Spleen (tissue), 7 donors: ENCODE measurements around the gene APBB2.

Experiments used
- POLR2A ChIP-seq, 3 donors: fragments of 450-650 bp; IDR thresholded peaks; one replicate each; pipeline ENCODE4 v1.5.1; 2017; ENCODE audit warnings: antibody characterized with exemption in 3 of 3, mild to moderate bottlenecking in 1 of 3
- TF ChIP-seq, protein P1 (sequence below), 11 experiments: fragments of 200-600 bp in 7 of 11; fragments of 450-650 bp in 4 of 11; sonication (generic) in 4 of 11; IDR thresholded peaks in 8 of 11; conservative IDR thresholded peaks in 3 of 11; 1 replicate in 7 of 11; 2 replicates in 4 of 11; pipeline versions ENCODE4 v1.4.0 to v1.8.0; 2016 to 2021; ENCODE audit warnings: antibody characterized with exemption in 11 of 11, inconsistent platforms in 4 of 11, mild to moderate bottlenecking in 1 of 11
- donor health status: DM: no; HTN: no; CAD: no; lungs with moderate emphysema.
- donor health status: DM: no; HTN: no; CAD: no.
- donor health status: DM: no; HTN: no; CAD: no.

- TF ChIP-seq, protein P1, sequence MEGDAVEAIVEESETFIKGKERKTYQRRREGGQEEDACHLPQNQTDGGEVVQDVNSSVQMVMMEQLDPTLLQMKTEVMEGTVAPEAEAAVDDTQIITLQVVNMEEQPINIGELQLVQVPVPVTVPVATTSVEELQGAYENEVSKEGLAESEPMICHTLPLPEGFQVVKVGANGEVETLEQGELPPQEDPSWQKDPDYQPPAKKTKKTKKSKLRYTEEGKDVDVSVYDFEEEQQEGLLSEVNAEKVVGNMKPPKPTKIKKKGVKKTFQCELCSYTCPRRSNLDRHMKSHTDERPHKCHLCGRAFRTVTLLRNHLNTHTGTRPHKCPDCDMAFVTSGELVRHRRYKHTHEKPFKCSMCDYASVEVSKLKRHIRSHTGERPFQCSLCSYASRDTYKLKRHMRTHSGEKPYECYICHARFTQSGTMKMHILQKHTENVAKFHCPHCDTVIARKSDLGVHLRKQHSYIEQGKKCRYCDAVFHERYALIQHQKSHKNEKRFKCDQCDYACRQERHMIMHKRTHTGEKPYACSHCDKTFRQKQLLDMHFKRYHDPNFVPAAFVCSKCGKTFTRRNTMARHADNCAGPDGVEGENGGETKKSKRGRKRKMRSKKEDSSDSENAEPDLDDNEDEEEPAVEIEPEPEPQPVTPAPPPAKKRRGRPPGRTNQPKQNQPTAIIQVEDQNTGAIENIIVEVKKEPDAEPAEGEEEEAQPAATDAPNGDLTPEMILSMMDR (IDR thresholded peaks at IDR 0.05 in 8 of 11, conservative IDR thresholded peaks at IDR 0.05 in 3 of 11) = no peak
- TF ChIP-seq POLR2A (IDR thresholded peaks at IDR 0.05) = no peak
Observed at GRCh38 chr4:41064953-41065352, 149.4 kb downstream of the APBB2 start.
